Measurements from ENCODE around the gene UVRAG. TPM values are rescaled to one million over a fixed set of nuclear protein-coding genes. Genes with fewer than 3 reads are reported as not detected.

UVRAG gene
- total and polyA plus RNA-seq, 10 donors, result 13.8 to 80.8 (median 42.9) TPM

DNA sequence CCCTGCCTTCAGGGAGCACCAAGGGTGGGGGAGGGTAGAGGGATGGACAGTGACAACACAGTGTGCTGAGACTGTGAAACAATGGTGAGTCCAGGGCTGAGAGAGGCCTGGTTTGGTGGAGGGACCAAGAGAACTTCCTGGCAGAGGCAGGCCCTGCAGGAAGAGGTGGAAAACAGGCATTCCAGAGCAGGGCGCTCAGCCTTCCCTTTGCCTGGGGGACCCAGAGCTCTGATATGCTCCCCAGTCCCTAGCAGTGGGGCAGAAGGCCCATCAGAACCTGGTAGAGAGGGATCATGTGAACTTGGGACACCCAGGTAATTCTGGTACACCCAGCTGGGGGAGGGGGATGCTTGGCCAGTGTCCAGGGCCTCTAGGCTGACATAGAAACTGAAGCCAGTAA is 17.2 kb upstream of the UVRAG start:
- intact Hi-C loops (cut with DNase I; ENCODE audit: low total_unique reads), result no loop called here
- peaks cover 4 to 20% (median 15%) of the 10 kb centered on the region in 6 donors for H3K4me1 ChIP-seq
- no peaks in the 10 kb centered on the region for H3K27me3 ChIP-seq (replicated peaks in 1 of 7)
- H3K36me3 ChIP-seq, result peaks cover 0 to 62% (median 0%) of the 10 kb centered on the region in 6 donors
- 80 to 100% (median 98%) methylated on average over 1 of the region's 1 CpG for WGBS, 5 donors
- H3K27ac ChIP-seq, result no peak overlapping the region
- DNase-seq, result peak; percentile 53
- H3K4me3 ChIP-seq, result no peak overlapping the region
- TF ChIP-seq, protein P1, sequence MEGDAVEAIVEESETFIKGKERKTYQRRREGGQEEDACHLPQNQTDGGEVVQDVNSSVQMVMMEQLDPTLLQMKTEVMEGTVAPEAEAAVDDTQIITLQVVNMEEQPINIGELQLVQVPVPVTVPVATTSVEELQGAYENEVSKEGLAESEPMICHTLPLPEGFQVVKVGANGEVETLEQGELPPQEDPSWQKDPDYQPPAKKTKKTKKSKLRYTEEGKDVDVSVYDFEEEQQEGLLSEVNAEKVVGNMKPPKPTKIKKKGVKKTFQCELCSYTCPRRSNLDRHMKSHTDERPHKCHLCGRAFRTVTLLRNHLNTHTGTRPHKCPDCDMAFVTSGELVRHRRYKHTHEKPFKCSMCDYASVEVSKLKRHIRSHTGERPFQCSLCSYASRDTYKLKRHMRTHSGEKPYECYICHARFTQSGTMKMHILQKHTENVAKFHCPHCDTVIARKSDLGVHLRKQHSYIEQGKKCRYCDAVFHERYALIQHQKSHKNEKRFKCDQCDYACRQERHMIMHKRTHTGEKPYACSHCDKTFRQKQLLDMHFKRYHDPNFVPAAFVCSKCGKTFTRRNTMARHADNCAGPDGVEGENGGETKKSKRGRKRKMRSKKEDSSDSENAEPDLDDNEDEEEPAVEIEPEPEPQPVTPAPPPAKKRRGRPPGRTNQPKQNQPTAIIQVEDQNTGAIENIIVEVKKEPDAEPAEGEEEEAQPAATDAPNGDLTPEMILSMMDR (IDR thresholded peaks at IDR 0.05 in 8 of 11, conservative IDR thresholded peaks at IDR 0.05 in 3 of 11), result no peak
- TF ChIP-seq POLR2AphosphoS5 (IDR thresholded peaks at IDR 0.05) (no peak), POLR2A (IDR thresholded peaks at IDR 0.05) (no peak)
- no peaks in the 10 kb centered on the region for H3K9me3 ChIP-seq

DNA sequence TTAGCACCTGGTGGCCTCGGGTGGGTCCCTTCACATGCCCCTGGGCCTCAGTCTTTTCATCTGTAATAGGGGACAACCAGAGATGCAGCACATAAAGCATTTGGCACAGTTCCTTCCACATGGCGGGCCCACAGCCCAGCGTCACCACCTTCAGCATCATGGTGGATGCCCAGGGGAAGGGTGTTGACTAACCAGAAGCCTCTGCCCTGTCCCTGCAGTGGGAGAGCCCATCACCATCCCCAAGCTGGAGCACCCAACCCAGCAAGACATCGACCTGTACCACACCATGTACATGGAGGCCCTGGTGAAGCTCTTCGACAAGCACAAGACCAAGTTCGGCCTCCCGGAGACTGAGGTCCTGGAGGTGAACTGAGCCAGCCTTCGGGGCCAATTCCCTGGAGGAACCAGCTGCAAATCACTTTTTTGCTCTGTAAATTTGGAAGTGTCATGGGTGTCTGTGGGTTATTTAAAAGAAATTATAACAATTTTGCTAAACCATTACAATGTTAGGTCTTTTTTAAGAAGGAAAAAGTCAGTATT is 14.8 kb upstream of the UVRAG start:
- intact Hi-C loops (cut with DNase I; ENCODE audit: low total_unique reads), result loop anchor here (10.0 kb wide), 1 partner anchor 355 kb away; no protein-coding TSS in a partner anchor
- peak; percentile 68 for DNase-seq
- Histone ChIP-seq H3K4me3 (no peak overlapping the region), H3K27ac (no peak overlapping the region), H3K27me3 (replicated peaks in 1 of 7) (no peaks in the 10 kb centered on the region), H3K9me3 (no peaks in the 10 kb centered on the region), H3K36me3 (peaks cover 0 to 62% (median 0%) of the 10 kb centered on the region in 6 donors), H3K4me1 (peaks cover 4 to 28% (median 18%) of the 10 kb centered on the region in 6 donors)
- WGBS, 5 donors, result 95 to 97% (median 95%) methylated on average over 7 to 8 of the region's 8 CpGs
- TF ChIP-seq, protein P1 (IDR thresholded peaks at IDR 0.05 in 8 of 11, conservative IDR thresholded peaks at IDR 0.05 in 3 of 11), result no peak
- TF ChIP-seq POLR2A (IDR thresholded peaks at IDR 0.05), result no peak

DNA sequence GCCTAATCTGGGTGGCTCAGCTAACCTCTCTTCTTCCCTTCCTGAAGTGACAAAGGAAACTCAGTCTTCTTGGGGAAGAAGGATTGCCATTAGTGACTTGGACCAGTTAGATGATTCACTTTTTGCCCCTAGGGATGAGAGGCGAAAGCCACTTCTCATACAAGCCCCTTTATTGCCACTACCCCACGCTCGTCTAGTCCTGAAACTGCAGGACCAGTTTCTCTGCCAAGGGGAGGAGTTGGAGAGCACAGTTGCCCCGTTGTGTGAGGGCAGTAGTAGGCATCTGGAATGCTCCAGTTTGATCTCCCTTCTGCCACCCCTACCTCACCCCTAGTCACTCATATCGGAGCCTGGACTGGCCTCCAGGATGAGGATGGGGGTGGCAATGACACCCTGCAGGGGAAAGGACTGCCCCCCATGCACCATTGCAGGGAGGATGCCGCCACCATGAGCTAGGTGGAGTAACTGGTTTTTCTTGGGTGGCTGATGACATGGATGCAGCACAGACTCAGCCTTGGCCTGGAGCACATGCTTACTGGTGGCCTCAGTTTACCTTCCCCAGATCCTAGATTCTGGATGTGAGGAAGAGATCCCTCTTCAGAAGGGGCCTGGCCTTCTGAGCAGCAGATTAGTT is 14.2 kb upstream of the UVRAG start:
- H3K4me1 ChIP-seq, result peaks cover 4 to 28% (median 18%) of the 10 kb centered on the region in 6 donors
- intact Hi-C loops (cut with DNase I; ENCODE audit: low total_unique reads), result loop anchor here (10.0 kb wide), 1 partner anchor 354 kb away; no protein-coding TSS in a partner anchor
- H3K36me3 ChIP-seq, result peaks cover 0 to 61% (median 0%) of the 10 kb centered on the region in 6 donors
- 90 to 98% (median 92%) methylated on average over 4 to 6 of the region's 6 CpGs for WGBS, 5 donors
- no peak overlapping the region for H3K4me3 ChIP-seq
- no peaks in the 10 kb centered on the region for H3K27me3 ChIP-seq (replicated peaks in 1 of 7)
- no peak for DNase-seq
- peak overlapping the region in 1 of 8 donors; percentile 64 for H3K27ac ChIP-seq
- no peaks in the 10 kb centered on the region for H3K9me3 ChIP-seq
- TF ChIP-seq, protein P1 (IDR thresholded peaks at IDR 0.05 in 8 of 11, conservative IDR thresholded peaks at IDR 0.05 in 3 of 11), result no peak
- TF ChIP-seq POLR2A (IDR thresholded peaks at IDR 0.05) (no peak), POLR2AphosphoS5 (IDR thresholded peaks at IDR 0.05) (no peak)

DNA sequence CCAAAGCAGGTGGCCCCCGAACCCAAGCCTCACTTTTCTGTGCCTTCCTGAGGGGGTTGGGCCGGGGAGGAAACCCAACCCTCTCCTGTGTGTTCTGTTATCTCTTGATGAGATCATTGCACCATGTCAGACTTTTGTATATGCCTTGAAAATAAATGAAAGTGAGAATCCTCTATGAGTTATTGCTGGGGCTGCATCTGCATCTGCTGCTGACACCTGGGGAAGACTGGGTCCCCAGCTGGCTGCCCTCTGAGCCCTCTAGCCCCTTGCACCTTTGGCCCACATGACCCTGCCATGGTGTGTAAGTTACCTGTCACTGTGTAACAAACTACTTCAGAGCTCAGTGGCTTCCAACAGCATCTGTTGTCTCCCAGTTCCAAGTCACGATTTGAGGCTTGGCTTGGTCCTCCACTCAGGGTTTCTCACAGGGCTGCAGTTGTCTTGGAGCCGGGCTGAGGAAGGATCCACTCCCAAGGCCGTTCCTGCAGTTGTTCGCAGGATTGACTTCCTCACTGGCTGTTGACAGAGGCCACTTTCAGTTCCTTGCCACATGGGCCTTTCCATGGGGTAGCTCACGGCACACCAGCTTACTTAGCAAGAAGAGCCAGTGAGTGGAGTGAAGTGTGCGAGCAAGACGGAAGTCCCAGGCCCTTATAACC is 13.5 kb upstream of the UVRAG start:
- peak overlapping the region in 4 of 8 donors; percentile 13 to 64 (median 55) for H3K27ac ChIP-seq
- peak; percentile 74 for DNase-seq
- no peaks in the 10 kb centered on the region for H3K27me3 ChIP-seq (replicated peaks in 1 of 7)

More for the DNA sequence above, 13.5 kb upstream of the UVRAG start:
- H3K4me1 ChIP-seq, result peaks cover 4 to 28% (median 18%) of the 10 kb centered on the region in 6 donors
- no peaks in the 10 kb centered on the region for H3K9me3 ChIP-seq
- H3K36me3 ChIP-seq, result peaks cover 0 to 54% (median 0%) of the 10 kb centered on the region in 6 donors
- intact Hi-C loops (cut with DNase I; ENCODE audit: low total_unique reads), result loop anchor here (2.0 to 10.0 kb wide), 2 partner anchors 65 to 353 kb away; no protein-coding TSS in a partner anchor
- no peak overlapping the region for H3K4me3 ChIP-seq
- WGBS, 5 donors, result 45 to 67% (median 56%) methylated on average over 9 of the region's 9 CpGs
- TF ChIP-seq, protein P1 (IDR thresholded peaks at IDR 0.05 in 8 of 11, conservative IDR thresholded peaks at IDR 0.05 in 3 of 11), result no peak
- peak in 2 of 3 donors; percentile 23 to 40 for TF ChIP-seq POLR2AphosphoS5 (IDR thresholded peaks at IDR 0.05)

Data from spleen (tissue), 11 donors.